Retina (tissue), 1 donor: ENCODE measurements around the gene FAM3B.
"Not testable (repeated sequence)": the region's sequence is repeated elsewhere in the genome, so short reads cannot be mapped to it uniquely, and the experiment has no call there.

Source experiments
- DNase-seq: peaks from one replicate; pipeline ENCODE4 v3.0.0-alpha.2; 2016

The FAM3B gene

DNA sequence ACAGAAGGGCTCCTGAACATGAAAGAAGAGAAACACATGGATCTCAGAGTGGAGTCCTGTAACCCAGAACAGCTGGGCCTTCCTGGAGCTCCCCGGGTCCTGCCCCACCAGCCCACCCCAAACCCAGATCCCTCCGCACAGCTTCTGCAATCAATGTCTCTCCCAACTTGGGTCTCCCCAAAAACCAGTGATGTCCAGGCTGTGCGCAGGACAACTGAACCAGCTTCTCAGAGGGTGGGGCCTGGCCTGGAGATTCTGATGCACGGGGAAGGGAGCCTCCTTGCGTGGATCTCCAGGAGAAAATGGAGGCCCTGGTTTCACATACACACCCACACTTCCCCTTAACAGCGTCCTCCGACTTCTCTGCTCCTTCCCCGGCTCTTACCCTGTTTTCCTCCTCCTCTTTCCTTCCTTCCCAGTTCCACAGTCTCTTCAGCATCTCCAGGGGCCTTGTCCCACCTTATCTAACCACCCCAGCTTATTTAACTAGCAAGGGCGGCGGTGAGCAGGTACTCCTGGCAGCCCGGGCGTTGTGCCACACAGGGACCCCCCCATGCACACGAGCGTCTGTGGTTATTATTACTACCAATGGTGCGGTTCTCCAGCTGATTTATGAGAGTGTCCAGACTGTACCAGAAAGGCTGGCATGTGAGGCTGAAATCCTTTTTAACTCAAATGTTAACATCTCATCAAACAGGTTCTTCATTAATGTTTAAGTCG lies 34.0 kb downstream of the FAM3B start:
- DNase-seq, result no peak

DNA sequence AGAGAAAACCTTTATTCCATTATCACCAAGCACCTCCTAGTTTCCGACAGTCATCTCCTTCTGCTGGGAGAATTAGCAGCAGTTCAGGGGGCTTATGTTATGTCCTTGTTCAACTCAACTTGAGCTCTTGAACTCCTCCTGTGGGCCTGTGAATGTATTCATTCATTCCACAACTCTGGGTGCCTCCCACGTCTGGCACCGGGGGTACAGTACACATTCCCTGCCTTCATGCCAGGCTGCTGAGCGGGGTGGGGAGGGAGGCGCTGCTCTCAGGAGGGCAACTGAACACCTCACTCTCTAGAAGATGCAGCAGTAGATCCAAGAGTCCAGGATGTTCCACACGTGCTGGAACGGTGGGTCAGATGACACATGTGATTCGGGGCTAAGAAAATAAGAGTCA lies 40.9 kb downstream of the FAM3B start:
- DNase-seq, result no peak

GRCh38 chr21:41358193-41359166 lies 41.9 kb downstream of the FAM3B start:
- DNase-seq, result no peak

GRCh38 chr21:41359286-41359685 lies 42.7 kb downstream of the FAM3B start:
- no peak for DNase-seq

GRCh38 chr21:41359754-41360071 lies 43.1 kb downstream of the FAM3B start:
- DNase-seq, result not testable (repeated sequence)

DNA sequence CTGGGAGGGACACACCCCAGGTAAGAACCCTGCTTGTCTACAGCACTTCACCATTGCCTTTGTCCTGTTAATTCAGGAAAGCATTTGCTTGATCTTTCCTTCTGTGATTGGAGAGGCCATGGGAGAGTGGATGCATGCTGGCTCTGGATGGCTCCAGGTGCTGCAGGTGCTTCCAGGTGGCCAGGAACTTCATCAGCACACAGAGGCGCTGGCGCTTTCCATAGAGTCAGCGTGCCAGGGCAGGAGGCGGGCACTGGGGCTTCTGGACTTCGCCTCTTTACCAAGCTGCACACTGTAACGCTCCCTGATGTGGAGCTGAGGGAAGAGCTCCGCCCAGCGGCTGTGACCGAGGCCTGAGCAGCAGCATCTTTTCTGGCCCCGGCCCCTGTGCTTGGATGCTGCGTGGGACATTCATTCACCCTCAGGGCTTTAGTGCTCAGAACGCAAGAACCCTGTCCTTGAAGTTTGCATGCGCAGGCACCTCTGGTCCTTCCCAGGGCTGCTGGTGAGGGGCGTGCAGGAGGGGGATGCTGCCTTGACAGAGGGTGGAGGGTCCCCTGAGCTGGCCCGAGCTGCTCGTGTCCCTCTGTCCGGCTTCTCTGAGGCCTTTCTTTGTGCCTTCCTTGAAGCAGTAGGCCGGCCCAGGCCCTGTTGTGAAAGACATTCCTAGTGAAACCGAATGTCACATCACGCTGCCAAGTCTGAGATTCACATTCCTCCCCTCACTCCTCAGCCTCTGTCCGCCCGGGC lies 43.6 kb downstream of the FAM3B start:
- DNase-seq, result no peak

DNA sequence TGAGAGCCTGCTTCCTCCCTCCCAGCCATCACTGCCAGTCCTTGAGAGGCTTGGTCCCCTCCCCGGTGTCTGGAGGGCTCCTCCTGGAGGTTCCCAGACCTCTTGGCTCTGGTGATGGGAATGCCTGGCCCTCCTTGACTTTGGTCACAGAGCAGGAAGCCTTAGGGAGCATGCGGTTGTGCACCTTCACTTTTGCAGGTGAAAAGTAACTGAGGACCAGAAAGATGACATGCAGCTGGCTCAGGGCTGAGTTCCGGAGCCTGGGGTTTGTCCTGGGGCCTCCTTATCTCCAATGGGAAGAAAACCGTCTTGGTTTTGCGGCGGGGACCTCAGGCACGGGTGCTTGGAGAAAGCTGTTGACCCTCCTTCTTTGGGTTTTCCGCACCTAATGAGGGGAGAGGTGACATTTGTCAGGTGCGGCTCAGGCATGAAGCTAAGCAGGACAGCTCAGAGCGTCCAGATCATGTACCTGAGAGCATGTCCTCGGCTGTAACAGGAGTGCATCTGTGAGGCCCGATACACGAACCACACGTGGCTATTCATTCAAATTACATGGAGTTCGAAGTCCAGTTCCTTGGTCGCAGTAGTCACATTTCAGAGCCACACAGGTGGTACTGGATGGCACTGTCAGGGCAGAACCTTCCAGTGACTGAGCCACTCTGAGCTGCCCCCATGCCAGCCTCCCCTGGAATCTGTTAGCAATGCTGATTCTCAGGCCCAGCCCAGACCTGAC lies 44.6 kb downstream of the FAM3B start:
- DNase-seq, result no peak

DNA sequence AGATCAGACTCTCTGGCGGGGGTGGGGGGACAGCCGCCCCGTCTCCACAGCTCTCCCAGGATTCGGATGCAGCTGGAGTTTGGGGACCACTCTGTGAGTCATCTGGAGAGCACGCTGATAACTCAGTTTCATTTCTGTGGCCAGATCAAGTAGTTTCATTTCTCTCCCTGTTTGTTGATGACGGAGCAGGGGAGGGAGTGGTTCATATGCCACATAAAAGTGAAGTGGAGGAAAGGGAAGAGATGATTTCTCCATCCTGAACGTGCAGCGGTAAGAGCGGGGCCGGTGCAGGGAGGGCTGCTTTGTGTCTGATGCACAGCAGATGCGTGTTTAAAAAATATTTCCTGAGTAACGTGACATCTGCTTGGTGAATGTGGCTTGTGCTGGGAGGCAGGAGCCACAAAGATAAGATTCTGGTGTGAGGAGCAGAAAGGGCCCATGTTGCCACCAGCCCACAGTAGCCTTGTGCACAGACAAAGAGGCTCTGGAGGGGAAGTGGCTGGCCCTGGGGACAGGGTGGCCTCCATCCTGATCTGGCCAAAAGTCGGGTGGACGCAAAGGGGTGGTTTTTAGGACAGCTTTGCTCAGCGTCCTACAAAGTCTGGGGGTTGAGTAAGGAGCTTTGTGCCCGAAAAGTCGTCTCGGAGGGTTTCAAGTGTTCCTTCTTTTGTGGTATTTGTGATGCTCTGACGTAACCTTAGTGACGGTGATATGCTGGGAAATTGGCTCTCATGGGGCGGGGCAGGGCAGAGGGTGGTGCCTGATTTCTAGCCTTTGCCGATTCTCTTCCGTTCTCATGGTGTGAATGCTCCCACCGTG lies 45.4 kb downstream of the FAM3B start, which contains the start of gene MX2:
TSS of gene MX2 (plus strand) at position 242 of the 819 bp plus-strand sequence. CDS start 14,880 bp downstream, outside the sequence.
- DNase-seq, result no peak

DNA sequence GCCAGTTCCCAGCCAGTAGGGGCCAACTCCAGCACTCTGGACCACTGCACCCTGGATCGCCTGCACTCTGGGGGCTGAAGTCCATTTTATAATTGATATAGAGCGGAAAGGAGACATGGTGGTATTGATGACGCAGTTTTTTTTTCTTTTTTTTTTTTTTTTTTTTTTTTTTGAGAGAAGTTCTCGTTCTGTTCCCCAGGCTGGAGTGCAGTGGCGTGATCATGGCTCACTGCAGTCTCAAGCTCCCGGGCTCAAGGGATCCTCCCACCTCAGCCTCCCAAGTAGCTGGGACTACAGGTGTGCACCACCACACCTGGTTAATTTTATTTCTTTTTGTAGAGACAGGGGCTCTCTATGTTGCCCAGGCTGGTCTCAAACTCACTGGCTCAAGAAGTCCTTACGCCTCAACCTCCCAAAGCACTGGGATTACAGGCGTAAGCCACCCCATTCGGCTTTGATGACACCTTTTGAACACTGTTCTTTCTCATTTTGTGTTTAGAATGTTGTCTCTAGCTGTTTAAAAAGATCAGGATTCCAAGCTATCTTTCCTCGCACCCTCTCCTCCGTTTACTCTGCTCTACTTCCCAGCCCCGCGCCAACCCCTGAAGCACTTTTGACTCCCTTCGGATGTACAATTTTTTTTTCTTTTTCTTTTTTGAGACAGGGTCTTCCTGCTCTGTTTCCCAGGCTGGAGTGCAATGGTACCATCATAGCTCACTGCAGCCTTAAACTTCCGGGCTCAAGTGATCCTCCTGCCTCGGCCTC lies 46.2 kb downstream of the FAM3B start:
- DNase-seq, result no peak

DNA sequence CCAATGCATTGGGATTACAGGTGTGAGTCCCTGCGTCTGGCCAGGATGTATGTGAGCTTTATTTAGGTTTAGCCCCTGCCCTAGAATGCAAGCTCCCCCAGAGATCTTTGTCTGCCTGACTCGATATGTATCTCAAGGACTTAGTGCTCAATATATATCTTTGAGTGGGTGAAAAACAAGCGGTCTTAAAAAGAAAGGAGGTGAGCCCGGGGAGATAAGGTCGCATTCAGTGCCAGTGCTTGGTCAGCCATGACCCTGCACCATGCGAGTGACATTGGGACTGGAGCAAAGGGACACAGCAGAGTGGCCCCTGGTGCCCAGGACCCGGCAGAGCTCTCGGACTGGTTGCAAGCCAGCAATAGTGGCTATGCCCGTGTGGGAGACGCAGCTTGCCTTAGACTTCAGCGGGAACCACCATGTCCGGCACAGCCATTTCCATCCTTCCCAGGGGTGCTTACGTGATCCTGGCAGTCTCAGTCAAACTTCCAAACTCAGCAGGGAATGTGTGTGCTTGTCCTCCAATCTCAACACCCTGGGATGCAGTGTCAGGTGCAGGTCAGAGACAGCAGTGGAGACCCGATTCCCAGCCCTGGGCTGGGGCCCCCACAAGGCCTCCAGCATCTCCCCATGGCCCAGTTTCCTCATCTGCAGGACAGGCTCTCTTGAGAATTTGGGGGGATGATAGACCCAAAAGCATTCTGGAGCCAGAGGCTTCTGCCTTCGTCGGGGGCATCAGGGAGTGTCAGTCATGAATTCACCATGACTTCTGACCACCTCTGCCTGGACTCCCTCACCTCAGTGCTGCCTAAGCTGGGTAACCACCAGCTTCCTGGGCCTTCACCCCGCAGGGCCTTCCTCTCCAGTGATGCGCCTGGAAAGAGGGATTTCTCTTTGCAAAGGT lies 47.0 kb downstream of the FAM3B start:
- no peak for DNase-seq

DNA sequence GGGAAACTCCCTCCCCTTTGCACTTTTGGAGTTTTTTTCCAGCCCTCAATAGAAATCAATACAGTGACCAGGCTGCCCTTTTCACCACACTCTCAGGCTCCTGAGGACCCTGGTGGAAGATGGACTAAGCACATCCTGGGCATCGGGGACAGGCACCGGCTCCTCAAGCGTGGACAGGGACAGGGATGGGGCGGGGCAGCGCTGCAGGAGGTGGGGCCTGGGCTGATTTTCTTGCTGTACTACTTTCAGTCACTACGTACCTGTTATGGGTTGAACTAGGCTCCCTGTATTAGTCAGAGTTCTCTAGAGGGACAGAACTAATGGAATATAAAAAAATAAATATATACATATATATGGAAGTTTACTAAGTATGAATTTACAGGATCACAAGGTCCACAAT lies 47.7 kb downstream of the FAM3B start:
- DNase-seq, result no peak

DNA sequence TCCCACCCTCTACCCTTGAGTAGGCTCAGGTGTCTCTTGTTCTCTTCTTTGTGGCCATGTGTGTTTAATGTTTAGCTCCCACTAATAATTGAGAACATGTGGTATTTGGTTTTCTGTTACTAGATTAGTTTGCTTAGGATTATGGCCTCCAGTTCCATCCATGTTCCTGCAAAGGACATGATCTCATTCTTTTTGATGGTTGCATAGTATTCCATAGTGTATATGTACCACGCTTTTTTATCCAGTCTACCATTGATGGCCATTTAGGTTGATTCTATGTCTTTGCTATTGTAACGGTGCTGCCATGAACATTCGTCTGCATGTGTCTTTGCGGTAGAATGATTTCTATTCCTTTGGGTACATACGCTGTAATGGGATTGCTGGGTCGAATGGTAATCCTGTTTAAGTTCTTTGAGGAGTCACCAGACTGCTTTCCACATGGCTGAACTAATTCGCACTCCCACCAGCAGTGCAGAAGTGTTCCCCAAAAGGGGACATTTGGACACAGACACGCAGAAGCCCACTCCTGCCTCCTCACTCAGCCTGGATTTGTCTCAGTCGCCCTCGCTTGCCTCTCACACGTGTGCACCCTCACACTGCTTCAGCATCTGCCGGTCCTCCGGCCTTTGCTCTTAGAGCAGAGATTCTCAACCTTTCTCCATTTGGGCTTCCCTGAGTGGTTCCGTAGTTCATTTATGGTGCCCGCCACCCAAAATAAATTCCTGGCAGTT lies 48.9 kb downstream of the FAM3B start:
- no peak for DNase-seq

DNA sequence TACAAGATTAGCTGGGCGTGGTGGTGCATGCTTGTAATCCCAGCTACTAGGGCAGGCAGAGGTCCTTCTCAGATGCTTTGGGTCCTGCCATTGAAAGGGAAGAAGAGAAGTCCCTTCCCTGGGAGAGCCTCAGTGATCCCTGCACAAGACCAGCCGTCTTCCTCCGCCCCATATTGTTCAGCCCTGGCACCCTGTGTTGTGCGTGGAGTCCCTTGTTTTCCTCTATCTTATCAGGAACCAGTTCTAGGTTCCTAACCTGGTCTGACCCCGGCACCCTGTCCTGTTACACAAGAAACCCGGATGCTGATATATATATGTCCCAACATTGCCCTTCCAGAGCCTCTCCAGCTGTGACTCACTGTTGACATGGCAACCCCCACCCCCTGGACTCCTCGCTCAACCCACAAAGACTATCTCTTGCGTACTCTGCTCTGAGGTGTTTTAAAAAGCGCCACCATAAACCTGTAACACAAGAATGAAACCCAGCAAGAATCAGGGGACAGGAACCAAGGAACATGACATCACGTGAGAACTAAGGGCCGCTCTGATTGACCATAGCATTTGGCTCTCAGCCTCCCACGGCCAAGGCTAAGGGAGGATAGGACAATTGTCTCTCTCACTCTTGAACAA lies 50.0 kb downstream of the FAM3B start:
- DNase-seq, result no peak

- DNase-seq, result no peak
Measured at GRCh38 chr21:41367301-41367944, 50.8 kb downstream of the FAM3B start.

- no peak for DNase-seq
Measured at GRCh38 chr21:41367945-41368734, 51.5 kb downstream of the FAM3B start.

DNA sequence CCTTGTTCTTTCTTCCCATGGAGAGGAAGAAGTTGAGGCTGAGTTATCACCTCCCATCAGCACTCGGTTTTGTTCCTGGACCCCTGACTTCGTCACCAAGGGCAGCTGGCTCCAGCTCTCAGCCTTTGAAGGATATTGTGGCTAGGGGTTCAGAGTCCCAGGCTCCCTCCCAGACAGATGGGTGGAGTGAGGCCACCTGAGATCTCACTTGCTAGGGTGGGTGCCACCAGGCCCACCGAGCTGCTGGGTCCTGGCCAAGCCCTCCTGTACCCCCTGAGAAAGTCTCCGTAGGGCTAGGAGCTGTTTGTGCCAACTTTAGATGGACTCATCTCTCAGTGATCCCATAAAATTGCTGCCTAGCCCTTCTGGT lies 52.1 kb downstream of the FAM3B start:
- no peak for DNase-seq
